ENCODE results near the gene TEP1. TPM values are rescaled to one million over a fixed set of nuclear protein-coding genes. Genes with fewer than 3 reads are reported as not detected.

Gene TEP1
- total RNA-seq, 1 experiment from 2014 or later: 20.4 TPM

DNA sequence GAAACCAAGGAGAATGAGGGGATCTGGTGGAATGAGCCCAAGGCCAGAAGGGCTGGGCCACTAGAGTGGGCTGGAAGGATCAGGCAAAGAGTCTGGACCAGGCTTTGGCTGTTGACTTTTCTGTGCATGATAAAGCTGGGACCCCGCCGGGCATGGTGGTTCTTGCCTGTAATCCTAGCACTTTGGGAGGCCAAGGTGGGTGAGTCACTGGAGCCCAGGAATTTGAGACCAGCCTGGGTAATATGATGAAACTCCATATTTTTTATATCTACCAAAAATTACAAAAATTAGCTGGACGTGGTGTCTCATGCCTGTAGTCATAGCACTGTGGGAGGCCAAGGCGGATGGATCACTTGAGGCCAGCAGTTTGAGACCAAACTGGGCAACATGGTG lies 23.1 kb upstream of the TEP1 start:
- no peak overlapping the region for H3K4me3 Mint-ChIP-seq (ENCODE audit: unreplicated experiment)
- TF ChIP-seq CTCF (IDR thresholded peaks at IDR 0.05; ENCODE audit: unreplicated experiment): no peak
- no peaks in the 10 kb centered on the region for H3K27me3 Mint-ChIP-seq (ENCODE audit: insufficient read depth, unreplicated experiment)
- peak; percentile 73 for DNase-seq (ENCODE audit: unreplicated experiment)
- H3K9me3 Mint-ChIP-seq (ENCODE audit: unreplicated experiment): no peaks in the 10 kb centered on the region
- H3K36me3 Mint-ChIP-seq (ENCODE audit: insufficient read depth, unreplicated experiment): no peaks in the 10 kb centered on the region
- CTCF ChIA-PET: interaction anchor here (0.6 to 1.2 kb wide), 3 partner anchors 17 to 177 kb away, joined by 3 read pairs; no protein-coding TSS in a partner anchor
- intact Hi-C loops (cut with micrococcal nuclease): no loop called here
- no TSS peak for BruUV-seq (replicated peaks)
- H3K4me1 Mint-ChIP-seq (ENCODE audit: insufficient read depth, unreplicated experiment): no peaks in the 10 kb centered on the region
- POLR2A ChIA-PET: interaction anchor here (0.5 to 1.4 kb wide), 3 partner anchors 19 to 36 kb away, joined by 4 read pairs; partner anchors contain the start of genes APEX1 and OSGEP
- no peak overlapping the region for H3K27ac Mint-ChIP-seq (ENCODE audit: low read depth, unreplicated experiment)

GRCh38 chr14:20435582-20436362 lies 22.5 kb upstream of the TEP1 start, which contains the start of gene KLHL33:
TSS of gene KLHL33 (minus strand) at chr14:20436166. CDS start at chr14:20435811, 355 bp downstream.
- POLR2A ChIA-PET: no interaction called here

GRCh38 chr14:20434701-20435581 lies 21.6 kb upstream of the TEP1 start:
- no peak for DNase-seq (ENCODE audit: unreplicated experiment)
- Mint-ChIP-seq H3K36me3 (ENCODE audit: insufficient read depth, unreplicated experiment) (no peaks in the 10 kb centered on the region), H3K4me1 (ENCODE audit: insufficient read depth, unreplicated experiment) (no peaks in the 10 kb centered on the region), H3K4me3 (ENCODE audit: unreplicated experiment) (no peak overlapping the region), H3K27me3 (ENCODE audit: insufficient read depth, unreplicated experiment) (no peaks in the 10 kb centered on the region), H3K9me3 (ENCODE audit: unreplicated experiment) (no peaks in the 10 kb centered on the region), H3K27ac (ENCODE audit: low read depth, unreplicated experiment) (no peak overlapping the region)
- BruUV-seq (replicated peaks): no TSS peak
- TF ChIP-seq CTCF (IDR thresholded peaks at IDR 0.05; ENCODE audit: unreplicated experiment): no peak
- intact Hi-C loops (cut with micrococcal nuclease): no loop called here
- ChIA-PET POLR2A (no interaction called here), CTCF (interaction anchor here (0.6 to 1.4 kb wide), 2 partner anchors 13 to 19 kb away, joined by 3 to 4 read pairs; no protein-coding TSS in a partner anchor)

More at GRCh38 chr14:20435582-20436362, 22.5 kb upstream of the TEP1 start, which contains the start of gene KLHL33:
- H3K4me3 Mint-ChIP-seq (ENCODE audit: unreplicated experiment): no peak within 1 kb of the TSS
- H3K36me3 Mint-ChIP-seq (ENCODE audit: insufficient read depth, unreplicated experiment): no peaks in the 10 kb centered on the region
- no peaks in the 10 kb centered on the region for H3K4me1 Mint-ChIP-seq (ENCODE audit: insufficient read depth, unreplicated experiment)
- intact Hi-C loops (cut with micrococcal nuclease): no loop called here
- no peaks in the 10 kb centered on the region for H3K27me3 Mint-ChIP-seq (ENCODE audit: insufficient read depth, unreplicated experiment)
- H3K9me3 Mint-ChIP-seq (ENCODE audit: unreplicated experiment): no peaks in the 10 kb centered on the region
- CTCF ChIA-PET: interaction anchor here (0.6 to 1.4 kb wide), 4 partner anchors 18 to 177 kb away, joined by 3 to 4 read pairs (median 3); no protein-coding TSS in a partner anchor
- no peak within 1 kb of the TSS for H3K27ac Mint-ChIP-seq (ENCODE audit: low read depth, unreplicated experiment)
- no peak for DNase-seq (ENCODE audit: unreplicated experiment)
- no TSS peak for BruUV-seq (replicated peaks)
- TF ChIP-seq CTCF (IDR thresholded peaks at IDR 0.05; ENCODE audit: unreplicated experiment): no peak

Data from MCF 10A (cell line).